ENCODE data around the gene CPNE4. TPM values are rescaled to one million over a fixed set of nuclear protein-coding genes. Genes with fewer than 3 reads are reported as not detected.

CPNE4 gene
- total RNA-seq, 1 experiment from 2014 or later, result 1.9 TPM

- Histone ChIP-seq H3K4me2 (ENCODE audit: insufficient read depth, insufficient read length, low read length) (no peak overlapping the region), H3T11ph (ENCODE audit: low read length) (no peak overlapping the region), H3K18ac (ENCODE audit: insufficient read length, low read depth, low read length) (no peak overlapping the region), H4K8ac (replicated peaks; ENCODE audit: insufficient read length, low read depth, low read length) (no peak overlapping the region), H3K4ac (ENCODE audit: low read depth, low read length) (no peak overlapping the region), H3K9ac (ENCODE audit: extremely low read depth, insufficient read length, low read length) (no peak overlapping the region), H3K14ac (ENCODE audit: insufficient read depth, low read length) (no peak overlapping the region), H2BK15ac (ENCODE audit: low read depth, low read length) (no peak overlapping the region), H3K4me1 (ENCODE audit: insufficient read depth, low read length) (no peaks in the 10 kb centered on the region), H4K20me1 (ENCODE audit: control insufficient read depth, insufficient read depth, insufficient read length) (no peaks in the 10 kb centered on the region), H3K9me3 (ENCODE audit: control insufficient read depth, low read depth, low read length) (no peaks in the 10 kb centered on the region), H4K5ac (ENCODE audit: insufficient read length, low read depth, low read length) (no peak overlapping the region), H3K23ac (ENCODE audit: insufficient read length, low read depth, low read length) (no peak overlapping the region), H2BK20ac (ENCODE audit: low read depth, low read length, poor library complexity, severe bottlenecking) (no peak overlapping the region), H2BK12ac (ENCODE audit: insufficient read length, low read depth, low read length) (no peak overlapping the region), H2BK5ac (ENCODE audit: insufficient read length, low read length) (no peak overlapping the region), H3K23me2 (ENCODE audit: insufficient read length, low read depth, low read length, poor library complexity, severe bottlenecking) (no peaks in the 10 kb centered on the region), H3K27ac (ENCODE audit: insufficient read length, low read depth, low read length) (no peak overlapping the region), H2BK120ac (ENCODE audit: low read depth, low read length, poor library complexity, severe bottlenecking) (no peak overlapping the region), H2AFZ (ENCODE audit: low read length) (no peak overlapping the region), H3K27me3 (ENCODE audit: insufficient read depth, low read length) (no peaks in the 10 kb centered on the region), H4K91ac (ENCODE audit: insufficient read length, low read depth, low read length) (no peak overlapping the region), H3K79me2 (ENCODE audit: insufficient read depth, low read length) (no peaks in the 10 kb centered on the region), H2AK5ac (ENCODE audit: insufficient read length, low read length) (no peak overlapping the region), H3K56ac (ENCODE audit: insufficient read length, low read depth, low read length) (no peak overlapping the region), H3K79me1 (ENCODE audit: insufficient read depth, low read depth, low read length, poor library complexity, severe bottlenecking) (no peaks in the 10 kb centered on the region)
- Mint-ChIP-seq H3K4me1 (peaks cover 5% of the 10 kb centered on the region in 2 experiments), H3K27ac (no peak overlapping the region), H3K9me3 (no peaks in the 10 kb centered on the region), H3K27me3 (ENCODE audit: low read depth) (no peaks in the 10 kb centered on the region), H3K36me3 (ENCODE audit: insufficient read depth in 1 of 3, low read depth in 3 of 3) (no peaks in the 10 kb centered on the region), H3K4me3 (no peak overlapping the region)
- WGBS (ENCODE audit: extremely low coverage, insufficient read length, low lambda C conversion rate), result no CpG with 5 or more reads among the region's 1 CpG
- DNase-seq, result no peak
- no peak for TF ChIP-seq CTCF (conservative IDR thresholded peaks at IDR 0.05)
Measured at GRCh38 chr3:131547585-131547984, 487.2 kb downstream of the CPNE4 start.
